Calu3 (cell line): ENCODE measurements around the gene PAK5. TPM values are rescaled to one million over a fixed set of nuclear protein-coding genes. Genes with fewer than 3 reads are reported as not detected.

ENCODE experiments used
- BruUV-seq: library from RNA; stranded (reverse); fragments of 400-500 nt; replicated peaks from 2 replicates; lab custom pipeline; 2021; lab: Mats Ljungman, UMichigan
- CTCF ChIA-PET: fragments of 300-600 bp; sonication (Branson Sonifier 250); formaldehyde crosslinking; loops from one replicate; lab custom pipeline; 2022; ENCODE audit warnings: antibody characterized with exemption; lab: Charles Lee
- DNase-seq: peaks from one replicate; pipeline ENCODE4 v3.0.0; 2022
- H3K27ac Mint-ChIP-seq: one replicate; pipeline ENCODE4 v1.8.0; 2022; ENCODE audit warnings: mixed read lengths; ENCODE audit not compliant: unreplicated experiment
- H3K27me3 Mint-ChIP-seq: one replicate; pipeline ENCODE4 v1.8.0; 2022; ENCODE audit warnings: mixed read lengths; ENCODE audit not compliant: unreplicated experiment
- H3K36me3 Mint-ChIP-seq: one replicate; pipeline ENCODE4 v1.8.0; 2022; ENCODE audit warnings: mild to moderate bottlenecking, moderate library complexity, mixed read lengths; ENCODE audit not compliant: insufficient read depth, unreplicated experiment
- H3K4me1 Mint-ChIP-seq: one replicate; pipeline ENCODE4 v1.8.0; 2022; ENCODE audit warnings: mild to moderate bottlenecking, low read depth, mixed read lengths; ENCODE audit not compliant: unreplicated experiment
- H3K4me3 Mint-ChIP-seq: one replicate; pipeline ENCODE4 v1.8.0; 2022; ENCODE audit warnings: mild to moderate bottlenecking, low read depth, moderate library complexity, mixed read lengths; ENCODE audit not compliant: unreplicated experiment
- H3K9me3 Mint-ChIP-seq: one replicate; pipeline ENCODE4 v1.8.0; 2022; ENCODE audit warnings: low read depth, mixed read lengths; ENCODE audit not compliant: unreplicated experiment
- intact Hi-C: fragments of 100-400 bp; cut with micrococcal nuclease; formaldehyde crosslinking; loops from one replicate; pipeline ENCODE4 v1.10.0; 2022; ENCODE audit not compliant: unreplicated experiment
- total RNA-seq: library from RNA; stranded (reverse); gene quantifications from 2 replicates; pipeline ENCODE4 v1.2.3, GENCODE V29; 2022
- TF ChIP-seq, protein P1 (sequence below): fragments of 200-600 bp; IDR thresholded peaks from one replicate; pipeline ENCODE4 v1.8.0; 2022; ENCODE audit warnings: antibody characterized with exemption; ENCODE audit not compliant: unreplicated experiment

The PAK5 gene
- total RNA-seq, 1 experiment from 2014 or later, result not detected

DNA sequence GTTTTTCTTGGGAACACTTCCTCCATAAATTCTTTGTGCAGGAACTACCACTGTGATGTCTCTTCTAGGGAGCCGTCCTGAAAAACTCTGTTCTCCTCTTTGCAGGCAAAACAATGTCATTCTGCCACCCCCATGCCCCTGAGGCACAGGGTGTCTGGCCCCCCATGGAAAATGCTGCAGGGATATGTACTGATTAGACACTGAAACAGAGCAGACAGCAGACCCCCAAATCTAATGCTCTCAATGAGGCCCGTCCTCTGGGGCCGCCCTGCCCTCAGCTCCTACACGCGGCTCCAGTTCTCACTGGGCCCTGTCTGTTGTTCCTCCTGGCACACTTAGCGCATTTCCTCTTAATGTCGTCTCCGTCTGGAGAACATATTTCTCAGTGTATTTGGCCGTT is 227.0 kb downstream of the PAK5 start:
- CTCF ChIA-PET, result interaction anchor here (0.9 to 3.0 kb wide), 2 partner anchors 86 to 203 kb away, joined by 3 to 43 read pairs; no protein-coding TSS in a partner anchor
- no peaks in the 10 kb centered on the region for H3K27me3 Mint-ChIP-seq
- no peaks in the 10 kb centered on the region for H3K9me3 Mint-ChIP-seq
- H3K27ac Mint-ChIP-seq, result no peak overlapping the region
- no peak for DNase-seq
- H3K4me3 Mint-ChIP-seq, result no peak overlapping the region
- no peaks in the 10 kb centered on the region for H3K4me1 Mint-ChIP-seq
- intact Hi-C loops, result no loop called here
- BruUV-seq, result no TSS peak
- H3K36me3 Mint-ChIP-seq, result no peaks in the 10 kb centered on the region
- TF ChIP-seq, protein P1, sequence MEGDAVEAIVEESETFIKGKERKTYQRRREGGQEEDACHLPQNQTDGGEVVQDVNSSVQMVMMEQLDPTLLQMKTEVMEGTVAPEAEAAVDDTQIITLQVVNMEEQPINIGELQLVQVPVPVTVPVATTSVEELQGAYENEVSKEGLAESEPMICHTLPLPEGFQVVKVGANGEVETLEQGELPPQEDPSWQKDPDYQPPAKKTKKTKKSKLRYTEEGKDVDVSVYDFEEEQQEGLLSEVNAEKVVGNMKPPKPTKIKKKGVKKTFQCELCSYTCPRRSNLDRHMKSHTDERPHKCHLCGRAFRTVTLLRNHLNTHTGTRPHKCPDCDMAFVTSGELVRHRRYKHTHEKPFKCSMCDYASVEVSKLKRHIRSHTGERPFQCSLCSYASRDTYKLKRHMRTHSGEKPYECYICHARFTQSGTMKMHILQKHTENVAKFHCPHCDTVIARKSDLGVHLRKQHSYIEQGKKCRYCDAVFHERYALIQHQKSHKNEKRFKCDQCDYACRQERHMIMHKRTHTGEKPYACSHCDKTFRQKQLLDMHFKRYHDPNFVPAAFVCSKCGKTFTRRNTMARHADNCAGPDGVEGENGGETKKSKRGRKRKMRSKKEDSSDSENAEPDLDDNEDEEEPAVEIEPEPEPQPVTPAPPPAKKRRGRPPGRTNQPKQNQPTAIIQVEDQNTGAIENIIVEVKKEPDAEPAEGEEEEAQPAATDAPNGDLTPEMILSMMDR, result no peak

DNA sequence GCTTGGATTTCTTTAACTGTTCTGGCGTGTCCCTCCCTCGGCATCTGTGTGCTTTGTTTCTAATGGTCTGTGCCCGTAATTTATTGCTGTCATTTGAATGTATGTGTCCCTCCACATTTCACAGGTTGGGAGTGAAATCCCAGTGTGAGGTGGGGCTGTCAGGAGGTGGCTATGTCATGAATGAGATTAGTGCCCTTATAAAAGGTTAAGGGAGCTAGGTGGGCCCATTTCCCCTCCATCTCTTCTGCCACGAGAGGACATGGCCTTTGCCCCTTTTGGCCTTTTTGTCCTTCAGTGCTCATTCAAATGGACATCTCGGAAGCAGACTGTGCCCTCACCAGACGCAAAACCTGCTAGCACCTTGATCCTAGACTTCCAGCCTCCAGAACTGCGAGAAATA is 228.2 kb downstream of the PAK5 start:
- no peaks in the 10 kb centered on the region for H3K4me1 Mint-ChIP-seq
- DNase-seq, result no peak
- H3K9me3 Mint-ChIP-seq, result peaks cover 2% of the 10 kb centered on the region
- no peak overlapping the region for H3K4me3 Mint-ChIP-seq
- H3K36me3 Mint-ChIP-seq, result no peaks in the 10 kb centered on the region
- H3K27ac Mint-ChIP-seq, result no peak overlapping the region
- TF ChIP-seq, protein P1, result no peak
- CTCF ChIA-PET, result interaction anchor here (0.8 to 3.0 kb wide), 2 partner anchors 143 to 202 kb away, joined by 6 to 43 read pairs; no protein-coding TSS in a partner anchor
- intact Hi-C loops, result loop anchor here (1.0 kb wide), 2 partner anchors 142 to 202 kb away; no protein-coding TSS in a partner anchor
- no peaks in the 10 kb centered on the region for H3K27me3 Mint-ChIP-seq
- no TSS peak for BruUV-seq

DNA sequence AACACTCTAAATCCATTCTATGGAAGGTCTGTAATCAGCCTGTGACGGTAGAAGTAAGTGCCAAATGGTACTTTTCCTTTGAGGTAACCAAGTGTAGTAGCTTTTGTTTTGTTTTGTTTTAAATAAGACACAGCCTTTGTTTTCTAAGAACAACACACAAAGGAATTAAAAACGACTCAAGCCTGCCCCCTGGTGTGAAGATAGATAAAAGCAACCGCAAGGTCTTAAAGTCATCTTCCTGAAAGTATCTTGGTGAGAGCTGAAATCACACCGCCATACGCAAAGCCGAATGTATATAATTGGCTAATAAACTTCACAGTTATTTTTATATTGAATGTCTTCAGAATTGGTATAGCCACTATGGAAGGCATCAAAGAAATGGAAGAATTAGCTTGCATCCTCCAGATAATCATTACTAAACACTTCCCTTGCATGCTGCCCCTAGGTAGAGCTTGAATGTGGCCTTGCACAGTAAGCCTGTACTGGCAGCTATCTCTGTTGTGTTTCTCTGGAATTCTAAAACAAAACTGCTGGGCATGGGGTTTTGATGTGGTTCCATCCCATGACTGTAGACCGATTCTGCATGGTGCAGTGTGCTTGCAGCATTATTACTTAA is 228.9 kb downstream of the PAK5 start:
- H3K27ac Mint-ChIP-seq, result no peak overlapping the region
- no TSS peak for BruUV-seq
- H3K36me3 Mint-ChIP-seq, result no peaks in the 10 kb centered on the region
- H3K4me3 Mint-ChIP-seq, result no peak overlapping the region
- CTCF ChIA-PET, result interaction anchor here (0.6 to 3.0 kb wide), 6 partner anchors 142 to 201 kb away, joined by 3 to 43 read pairs (median 6); no protein-coding TSS in a partner anchor
- H3K4me1 Mint-ChIP-seq, result no peaks in the 10 kb centered on the region
- no peaks in the 10 kb centered on the region for H3K27me3 Mint-ChIP-seq
- peaks cover 2% of the 10 kb centered on the region for H3K9me3 Mint-ChIP-seq
- intact Hi-C loops, result loop anchor here (1.0 kb wide), 2 partner anchors 142 to 202 kb away; no protein-coding TSS in a partner anchor
- TF ChIP-seq, protein P1, result no peak
- no peak for DNase-seq

DNA sequence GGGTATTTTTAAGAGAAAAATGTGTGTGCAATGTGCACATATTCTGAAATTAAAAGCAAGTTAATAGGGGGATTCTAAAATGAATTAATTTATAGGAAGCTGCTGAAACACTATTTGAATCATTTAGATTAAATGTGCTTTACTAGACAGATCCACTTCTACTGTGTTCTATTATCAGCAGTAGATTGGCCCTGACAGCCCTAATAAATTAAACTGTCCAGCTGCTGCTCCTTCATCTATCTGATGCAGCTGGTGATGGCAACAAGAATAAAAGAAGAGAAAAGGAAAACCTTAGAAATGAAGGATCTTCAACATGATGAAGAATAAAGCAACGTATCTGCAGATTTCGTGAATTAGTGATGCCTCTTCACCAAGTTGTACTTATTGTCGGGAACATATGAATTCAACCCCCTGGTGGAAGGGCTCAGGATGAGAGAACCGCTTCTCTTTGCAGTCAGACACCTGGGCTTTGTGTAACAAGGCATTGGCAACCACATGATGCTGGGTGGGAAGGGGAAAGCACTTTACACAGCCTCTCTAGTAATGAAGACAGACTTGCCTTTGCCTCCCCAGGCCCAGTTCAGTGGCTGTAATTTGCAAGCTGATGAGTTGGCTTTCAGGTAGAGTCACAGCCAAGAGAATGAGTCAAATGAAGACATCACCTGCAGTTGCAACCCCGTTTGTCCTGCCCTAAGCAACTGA is 230.1 kb downstream of the PAK5 start:
- Mint-ChIP-seq H3K9me3 (peaks cover 2% of the 10 kb centered on the region), H3K36me3 (no peaks in the 10 kb centered on the region), H3K4me1 (no peaks in the 10 kb centered on the region), H3K27ac (no peak overlapping the region), H3K4me3 (no peak overlapping the region), H3K27me3 (no peaks in the 10 kb centered on the region)
- CTCF ChIA-PET, result interaction anchor here (3.0 kb wide), 1 partner anchor 200 kb away, joined by 43 read pairs; no protein-coding TSS in a partner anchor
- BruUV-seq, result no TSS peak
- TF ChIP-seq, protein P1, result no peak
- intact Hi-C loops, result no loop called here
- no peak for DNase-seq
